Chondrocyte (in vitro differentiated cells): ENCODE data around the gene RNF5. TPM values are rescaled to one million over a fixed set of nuclear protein-coding genes. Genes with fewer than 3 reads are reported as not detected.

Experiments
- DNase-seq: peaks from one replicate; pipeline ENCODE4 v3.0.0; 2021; ENCODE audit warnings: mixed read lengths, low spot score
- H3K27ac Mint-ChIP-seq: one replicate; pipeline ENCODE4 v1.8.0; 2021; ENCODE audit warnings: mild to moderate bottlenecking, moderate library complexity, mixed read lengths; ENCODE audit not compliant: unreplicated experiment
- H3K27me3 Mint-ChIP-seq: 2 replicates; pipeline ENCODE4 v1.8.0; 2021; ENCODE audit warnings: low read depth, mixed read lengths
- H3K36me3 Mint-ChIP-seq: 2 replicates; pipeline ENCODE4 v1.8.0; 2021; ENCODE audit warnings: low read depth, mixed read lengths
- H3K4me1 Mint-ChIP-seq: 2 replicates; pipeline ENCODE4 v1.8.0; 2021; ENCODE audit warnings: low read depth, mild to moderate bottlenecking, mixed read lengths
- H3K4me3 Mint-ChIP-seq: one replicate; pipeline ENCODE4 v1.8.0; 2021; ENCODE audit warnings: mild to moderate bottlenecking, moderate library complexity, mixed read lengths; ENCODE audit not compliant: unreplicated experiment
- H3K9me3 Mint-ChIP-seq: 2 replicates; pipeline ENCODE4 v1.8.0; 2021; ENCODE audit warnings: low read depth, mixed read lengths
- microRNA-seq: library from miRNA; unstranded; fragments of <30 nt; microRNA quantifications from one replicate; pipeline ENCODE4 v1.2.0, GENCODE V29; 2020; ENCODE audit warnings: borderline number of aligned reads
- total RNA-seq: library from RNA; stranded (reverse); gene quantifications from 3 replicates; pipeline ENCODE4 v1.2.1, GENCODE V29; 2021
- TF ChIP-seq, protein P1 (sequence below): fragments of 200-600 bp; sonication (generic); IDR thresholded peaks from 2 replicates; pipeline ENCODE4 v1.5.0; 2021; ENCODE audit warnings: antibody characterized with exemption, mild to moderate bottlenecking, moderate library complexity

Gene RNF5
- total RNA-seq, 1 donor from 2014 or later = 45.2 TPM

DNA sequence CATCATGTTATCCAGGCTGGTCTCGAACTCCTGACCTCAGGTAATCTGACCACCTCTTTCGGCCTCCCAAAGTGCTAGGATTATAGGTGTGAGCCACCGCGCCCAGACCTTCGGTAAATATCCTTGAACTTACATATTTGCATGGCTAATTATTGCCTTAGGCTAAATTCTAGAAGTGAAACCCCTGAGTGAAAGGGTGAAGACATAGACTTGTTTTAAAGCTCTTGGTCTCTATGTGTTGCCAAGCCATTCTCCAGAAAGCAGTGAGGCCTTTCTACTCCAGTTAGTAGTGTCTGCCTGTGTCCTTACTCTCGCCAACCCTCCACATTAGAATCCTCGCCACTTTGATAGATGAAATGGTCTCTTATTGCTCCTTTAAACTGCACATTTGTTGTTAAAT is 48.2 kb downstream of the RNF5 start:
- Mint-ChIP-seq H3K4me3 (no peak overlapping the region), H3K4me1 (no peaks in the 10 kb centered on the region), H3K27ac (no peak overlapping the region), H3K36me3 (no peaks in the 10 kb centered on the region), H3K27me3 (peaks cover 10% of the 10 kb centered on the region), H3K9me3 (no peaks in the 10 kb centered on the region)
- TF ChIP-seq, protein P1, sequence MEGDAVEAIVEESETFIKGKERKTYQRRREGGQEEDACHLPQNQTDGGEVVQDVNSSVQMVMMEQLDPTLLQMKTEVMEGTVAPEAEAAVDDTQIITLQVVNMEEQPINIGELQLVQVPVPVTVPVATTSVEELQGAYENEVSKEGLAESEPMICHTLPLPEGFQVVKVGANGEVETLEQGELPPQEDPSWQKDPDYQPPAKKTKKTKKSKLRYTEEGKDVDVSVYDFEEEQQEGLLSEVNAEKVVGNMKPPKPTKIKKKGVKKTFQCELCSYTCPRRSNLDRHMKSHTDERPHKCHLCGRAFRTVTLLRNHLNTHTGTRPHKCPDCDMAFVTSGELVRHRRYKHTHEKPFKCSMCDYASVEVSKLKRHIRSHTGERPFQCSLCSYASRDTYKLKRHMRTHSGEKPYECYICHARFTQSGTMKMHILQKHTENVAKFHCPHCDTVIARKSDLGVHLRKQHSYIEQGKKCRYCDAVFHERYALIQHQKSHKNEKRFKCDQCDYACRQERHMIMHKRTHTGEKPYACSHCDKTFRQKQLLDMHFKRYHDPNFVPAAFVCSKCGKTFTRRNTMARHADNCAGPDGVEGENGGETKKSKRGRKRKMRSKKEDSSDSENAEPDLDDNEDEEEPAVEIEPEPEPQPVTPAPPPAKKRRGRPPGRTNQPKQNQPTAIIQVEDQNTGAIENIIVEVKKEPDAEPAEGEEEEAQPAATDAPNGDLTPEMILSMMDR = no peak
- DNase-seq = no peak

Small RNA genes lying within 50 kb of the gene (microRNA-seq; reads per million reads assigned to microRNA genes)
- 3.3 reads per million for gene MIR6721
- gene MIR6833 = not detected

Other genes starting within 250 kb of the RNF5 start
- 2.3 to 3.2 TPM (median 2.6 TPM) in 3 replicates for gene CFB, start 232.3 kb upstream of the RNF5 start, total RNA-seq
- gene NELFE, start 219.4 kb upstream of the RNF5 start, total RNA-seq = 43.5 to 59.3 TPM (median 50.6 TPM) in 3 replicates
- 56.9 to 85.6 TPM (median 61.2 TPM) in 3 replicates for gene SKIC2, start 219.2 kb upstream of the RNF5 start, total RNA-seq
- 15.8 to 25.9 TPM (median 19.3 TPM) in 3 replicates for gene DXO, start 206.3 kb upstream of the RNF5 start, total RNA-seq
- gene C4A, start 196.3 kb upstream of the RNF5 start, total RNA-seq = 7.2 to 13.3 TPM (median 10.5 TPM) in 3 replicates
- gene C4B, start 163.6 kb upstream of the RNF5 start, total RNA-seq = 7.3 to 10.3 TPM (median 9.6 TPM) in 3 replicates
- 0.30 to 0.68 TPM (median 0.41 TPM) in 3 replicates for gene CYP21A2, start 140.0 kb upstream of the RNF5 start, total RNA-seq
- 1.9 to 2.9 TPM (median 2.3 TPM) in 3 replicates for gene TNXB, start 69.1 kb upstream of the RNF5 start, total RNA-seq
- gene ATF6B, start 50.2 kb upstream of the RNF5 start, total RNA-seq = 68.0 to 86.5 TPM (median 68.7 TPM) in 3 replicates
- 4.3 to 6.3 TPM (median 4.9 TPM) in 3 replicates for gene FKBPL, start 48.1 kb upstream of the RNF5 start, total RNA-seq
- 0.73 to 1.6 TPM (median 1.3 TPM) in 3 replicates for gene PRRT1, start 26.5 kb upstream of the RNF5 start, total RNA-seq
- gene PPT2, start 24.3 kb upstream of the RNF5 start, total RNA-seq = 35.6 to 37.9 TPM (median 35.8 TPM) in 3 replicates
- gene EGFL8, start 13.8 kb upstream of the RNF5 start, total RNA-seq = 14.3 to 16.3 TPM (median 15.4 TPM) in 3 replicates
- 66.7 to 77.2 TPM (median 67.0 TPM) in 3 replicates for gene AGPAT1, start 2.3 kb upstream of the RNF5 start, total RNA-seq
- gene AGER, start 5.8 kb downstream of the RNF5 start, total RNA-seq = 2.6 to 4.9 TPM (median 3.6 TPM) in 3 replicates
- 58.6 to 66.5 TPM (median 66.3 TPM) in 3 replicates for gene PBX2, start 11.8 kb downstream of the RNF5 start, total RNA-seq
- 3.6 to 5.6 TPM (median 5.4 TPM) in 3 replicates for gene GPSM3, start 14.2 kb downstream of the RNF5 start, total RNA-seq
- gene NOTCH4, start 45.7 kb downstream of the RNF5 start, total RNA-seq = 0.82 to 1.6 TPM (median 1.4 TPM) in 3 replicates
- gene TSBP1, start 193.5 kb downstream of the RNF5 start, total RNA-seq = not detected in 3 replicates
- not detected in 3 replicates for gene BTNL2, start 228.8 kb downstream of the RNF5 start, total RNA-seq